ENCODE data around the gene ARL10. TPM values are rescaled to one million over a fixed set of nuclear protein-coding genes. Genes with fewer than 3 reads are reported as not detected.

The ARL10 gene, protein sequence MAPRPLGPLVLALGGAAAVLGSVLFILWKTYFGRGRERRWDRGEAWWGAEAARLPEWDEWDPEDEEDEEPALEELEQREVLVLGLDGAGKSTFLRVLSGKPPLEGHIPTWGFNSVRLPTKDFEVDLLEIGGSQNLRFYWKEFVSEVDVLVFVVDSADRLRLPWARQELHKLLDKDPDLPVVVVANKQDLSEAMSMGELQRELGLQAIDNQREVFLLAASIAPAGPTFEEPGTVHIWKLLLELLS
- 9.2 TPM for polyA plus RNA-seq (2013)

DNA sequence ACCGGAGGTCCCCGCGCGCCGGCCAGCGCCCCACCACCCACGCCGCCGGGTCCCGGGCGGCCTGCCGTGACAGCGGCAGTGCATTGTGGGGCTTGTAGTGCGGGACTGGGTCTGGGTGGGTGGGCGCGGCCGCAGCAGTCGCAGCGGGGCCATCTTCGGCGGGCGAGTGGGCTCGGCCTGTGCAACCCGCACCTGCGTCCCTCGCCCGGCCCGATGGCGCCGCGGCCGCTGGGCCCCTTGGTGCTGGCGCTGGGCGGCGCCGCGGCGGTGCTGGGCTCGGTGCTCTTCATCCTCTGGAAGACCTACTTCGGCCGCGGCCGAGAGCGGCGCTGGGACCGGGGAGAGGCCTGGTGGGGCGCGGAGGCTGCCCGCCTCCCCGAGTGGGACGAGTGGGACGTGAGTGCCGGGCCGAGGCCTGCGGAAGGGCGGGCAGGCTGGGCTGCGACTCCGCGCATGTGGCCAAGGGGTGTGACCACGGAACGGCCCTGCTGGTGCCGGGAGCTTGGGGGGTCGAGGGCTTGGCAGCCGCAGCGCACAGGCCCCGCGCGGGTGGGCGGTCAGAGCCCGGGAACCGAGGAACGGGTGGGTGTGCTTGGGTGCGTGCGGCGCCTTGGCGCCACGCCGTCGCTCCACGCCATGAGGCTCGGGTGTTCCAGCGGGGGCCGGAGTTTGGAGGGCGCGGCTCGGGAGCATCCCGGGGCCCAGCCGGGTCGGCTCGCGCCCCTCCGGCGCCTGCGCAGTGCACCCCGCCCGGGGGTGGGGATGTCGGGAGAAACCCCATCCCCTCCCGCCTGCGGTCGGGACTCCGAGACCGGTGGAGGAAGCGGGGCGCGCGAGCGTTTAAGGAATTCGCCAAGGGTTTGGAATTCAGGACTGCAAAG is at the start of gene ARL10:
Gene ARL10, plus strand, starts transcription at position 137 of the 881 bp plus-strand sequence. Its CDS starts 77 bp downstream, at position 214.
- peak; percentile 17 to 60 (median 40) for DNase-seq
- ChIA-PET POLR2A (no interaction called here), CTCF (no interaction called here)
- Histone ChIP-seq H3K36me3 (ENCODE audit: control insufficient read depth in 4 of 4, insufficient read depth in 4 of 4, low read length in 3 of 4) (peaks cover 0 to 17% (median 5%) of the 10 kb centered on the region in 4 experiments), H3K4me3 (ENCODE audit: control insufficient read depth in 1 of 7, extremely low read depth in 1 of 7, insufficient read depth in 4 of 7, low read depth in 2 of 7, low read length in 6 of 7) (peak within 1 kb of the TSS; percentile 20 to 83 (median 67)), H3K9me3 (ENCODE audit: control extremely low read depth in 1 of 5, control insufficient read depth in 4 of 5, insufficient read depth in 2 of 5, low read depth in 1 of 5, low read length in 4 of 5) (no peaks in the 10 kb centered on the region), H3K4me1 (ENCODE audit: control extremely low read depth in 1 of 4, control insufficient read depth in 4 of 4, insufficient read depth in 4 of 4, low read length in 3 of 4) (peaks cover 2 to 26% (median 23%) of the 10 kb centered on the region in 4 experiments), H3K27me3 (replicated peaks in 2 of 5; ENCODE audit: control insufficient read depth in 4 of 5, insufficient read depth in 5 of 5, low read length in 4 of 5) (peaks cover 0 to 3% (median 0%) of the 10 kb centered on the region in 5 experiments), H3K27ac (ENCODE audit: insufficient read depth in 1 of 2, low read depth in 1 of 2, low read length in 2 of 2, poor library complexity in 1 of 2, severe bottlenecking in 2 of 2) (no peak within 1 kb of the TSS)
- under 1% methylated on average over 64 of the region's 108 CpGs for WGBS (ENCODE audit: insufficient coverage)

DNA sequence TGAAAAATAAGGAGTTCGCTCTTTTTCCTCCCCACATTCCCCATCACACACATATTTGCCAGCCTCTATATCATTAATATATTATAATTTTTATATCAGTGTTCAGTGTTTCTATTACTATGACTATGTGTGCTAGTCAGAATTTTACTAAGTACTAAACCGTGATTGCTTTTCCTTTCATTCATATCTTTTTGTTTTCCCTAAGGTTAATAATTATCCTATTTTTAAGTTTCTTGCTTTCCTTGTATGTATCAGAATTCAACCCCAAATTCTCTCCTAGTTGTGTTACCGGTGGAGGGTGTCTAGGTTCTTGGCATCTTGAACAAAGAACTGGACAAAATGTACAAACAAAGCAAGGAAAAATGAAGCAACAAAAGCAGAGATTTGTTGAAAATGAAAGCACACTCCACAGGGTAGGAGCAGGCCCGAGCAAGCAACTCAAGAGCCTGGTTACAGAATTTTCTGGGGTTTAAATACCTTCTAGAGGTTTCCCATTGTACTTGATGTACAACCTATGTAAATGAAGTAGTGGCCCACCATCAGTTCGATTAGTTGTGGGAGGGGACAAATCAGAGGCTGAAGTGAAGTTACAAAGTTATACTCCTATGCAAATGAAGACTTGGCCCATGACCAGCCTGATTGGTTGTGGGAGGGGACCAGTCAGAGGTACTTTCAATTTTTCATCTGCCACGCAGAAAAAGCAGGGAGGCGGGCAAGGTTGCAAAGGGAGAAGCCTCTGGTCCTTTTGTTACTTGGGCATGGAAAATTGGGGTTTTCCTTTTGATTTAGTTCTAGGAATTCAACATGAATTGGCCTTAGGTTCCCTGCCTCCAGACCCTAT is 47.5 kb upstream of the ARL10 start:
- DNase-seq, result no peak
- no peak overlapping the region for H3K27ac ChIP-seq (ENCODE audit: insufficient read depth in 1 of 2, low read depth in 1 of 2, low read length in 2 of 2, poor library complexity in 1 of 2, severe bottlenecking in 2 of 2)
- no peaks in the 10 kb centered on the region for H3K9me3 ChIP-seq (ENCODE audit: control extremely low read depth in 1 of 5, control insufficient read depth in 4 of 5, insufficient read depth in 2 of 5, low read depth in 1 of 5, low read length in 4 of 5)
- H3K27me3 ChIP-seq (replicated peaks in 2 of 5; ENCODE audit: control insufficient read depth in 4 of 5, insufficient read depth in 5 of 5, low read length in 4 of 5), result no peaks in the 10 kb centered on the region
- no peak overlapping the region for H3K4me3 ChIP-seq (ENCODE audit: control insufficient read depth in 1 of 7, extremely low read depth in 1 of 7, insufficient read depth in 4 of 7, low read depth in 2 of 7, low read length in 6 of 7)
- ChIA-PET CTCF (no interaction called here), POLR2A (no interaction called here)
- no peaks in the 10 kb centered on the region for H3K4me1 ChIP-seq (ENCODE audit: control extremely low read depth in 1 of 4, control insufficient read depth in 4 of 4, insufficient read depth in 4 of 4, low read length in 3 of 4)
- WGBS (ENCODE audit: insufficient coverage), result 96% methylated on average over 4 of the region's 7 CpGs
- peaks cover 5 to 20% (median 13%) of the 10 kb centered on the region in 4 experiments for H3K36me3 ChIP-seq (ENCODE audit: control insufficient read depth in 4 of 4, insufficient read depth in 4 of 4, low read length in 3 of 4)

DNA sequence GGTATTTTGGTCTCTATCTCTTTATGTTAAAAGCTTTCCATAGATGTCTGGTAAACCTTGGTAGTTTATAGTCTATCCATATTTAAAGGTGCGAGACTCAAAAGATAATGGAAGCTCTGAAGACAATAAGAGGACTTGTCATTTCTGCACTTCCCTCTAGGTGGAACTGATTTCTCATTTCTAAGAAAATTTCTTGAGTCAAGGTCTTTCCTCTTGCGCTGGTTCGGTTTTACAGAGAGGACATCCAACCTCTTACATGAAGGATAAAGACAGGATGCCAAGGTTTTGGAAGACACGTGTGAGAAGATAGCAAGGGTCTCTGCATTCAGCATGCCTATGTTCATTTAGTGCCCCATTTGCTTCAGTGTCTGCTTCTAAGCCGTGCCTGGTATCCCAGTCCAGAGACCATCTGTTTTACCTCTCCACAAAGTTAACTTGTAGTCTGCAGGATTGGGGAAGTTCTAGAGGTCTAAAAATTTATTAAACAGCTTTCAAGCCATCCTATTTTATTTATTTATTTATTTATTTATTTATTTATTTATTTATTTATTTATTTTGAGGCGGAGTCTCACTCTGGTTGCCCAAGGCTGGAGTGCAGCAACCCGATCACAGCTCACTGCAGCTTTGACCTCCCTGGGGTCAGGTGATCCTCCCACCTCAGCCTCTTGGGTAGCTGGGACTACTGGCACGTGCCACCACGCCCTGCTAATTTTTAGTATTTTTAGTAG is 45.3 kb upstream of the ARL10 start:
- no peaks in the 10 kb centered on the region for H3K4me1 ChIP-seq (ENCODE audit: control extremely low read depth in 1 of 4, control insufficient read depth in 4 of 4, insufficient read depth in 4 of 4, low read length in 3 of 4)
- no peaks in the 10 kb centered on the region for H3K27me3 ChIP-seq (replicated peaks in 2 of 5; ENCODE audit: control insufficient read depth in 4 of 5, insufficient read depth in 5 of 5, low read length in 4 of 5)
- DNase-seq, result peak; percentile 7 to 31 (median 25)
- H3K4me3 ChIP-seq (ENCODE audit: control insufficient read depth in 1 of 7, extremely low read depth in 1 of 7, insufficient read depth in 4 of 7, low read depth in 2 of 7, low read length in 6 of 7), result no peak overlapping the region
- ChIA-PET POLR2A (no interaction called here), CTCF (no interaction called here)
- 96% methylated on average over 5 of the region's 9 CpGs for WGBS (ENCODE audit: insufficient coverage)
- H3K9me3 ChIP-seq (ENCODE audit: control extremely low read depth in 1 of 5, control insufficient read depth in 4 of 5, insufficient read depth in 2 of 5, low read depth in 1 of 5, low read length in 4 of 5), result no peaks in the 10 kb centered on the region
- no peak overlapping the region for H3K27ac ChIP-seq (ENCODE audit: insufficient read depth in 1 of 2, low read depth in 1 of 2, low read length in 2 of 2, poor library complexity in 1 of 2, severe bottlenecking in 2 of 2)
- H3K36me3 ChIP-seq (ENCODE audit: control insufficient read depth in 4 of 4, insufficient read depth in 4 of 4, low read length in 3 of 4), result peaks cover 8 to 31% (median 21%) of the 10 kb centered on the region in 4 experiments

DNA sequence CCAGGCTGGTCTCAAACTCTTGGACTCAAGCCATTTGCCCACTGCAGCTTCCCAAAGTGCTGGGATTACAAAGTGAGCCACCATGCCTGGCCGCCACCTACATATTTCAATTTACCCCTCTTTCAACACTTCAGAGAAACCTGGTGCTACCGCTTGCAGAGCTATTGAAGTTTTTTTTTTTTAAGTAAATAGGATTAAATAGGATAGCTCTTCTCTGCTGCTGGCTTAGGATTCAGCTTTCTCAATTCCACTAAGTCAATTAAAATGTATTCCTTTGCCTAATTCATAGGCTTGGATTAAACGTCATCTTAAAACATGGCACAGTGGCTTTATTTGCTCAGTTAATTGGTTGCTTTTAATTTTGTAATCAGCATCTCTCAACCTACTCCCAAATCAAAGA is 44.7 kb upstream of the ARL10 start:
- no peak for DNase-seq
- no peak overlapping the region for H3K27ac ChIP-seq (ENCODE audit: insufficient read depth in 1 of 2, low read depth in 1 of 2, low read length in 2 of 2, poor library complexity in 1 of 2, severe bottlenecking in 2 of 2)
- peaks cover 4 to 27% (median 18%) of the 10 kb centered on the region in 4 experiments for H3K36me3 ChIP-seq (ENCODE audit: control insufficient read depth in 4 of 4, insufficient read depth in 4 of 4, low read length in 3 of 4)
- no peaks in the 10 kb centered on the region for H3K9me3 ChIP-seq (ENCODE audit: control extremely low read depth in 1 of 5, control insufficient read depth in 4 of 5, insufficient read depth in 2 of 5, low read depth in 1 of 5, low read length in 4 of 5)
- CTCF ChIA-PET, result no interaction called here
- POLR2A ChIA-PET, result interaction anchor here (0.6 kb wide), 1 partner anchor 41 kb away, joined by 3 read pairs; no protein-coding TSS in a partner anchor
- no peaks in the 10 kb centered on the region for H3K27me3 ChIP-seq (replicated peaks in 2 of 5; ENCODE audit: control insufficient read depth in 4 of 5, insufficient read depth in 5 of 5, low read length in 4 of 5)
- no peak overlapping the region for H3K4me3 ChIP-seq (ENCODE audit: control insufficient read depth in 1 of 7, extremely low read depth in 1 of 7, insufficient read depth in 4 of 7, low read depth in 2 of 7, low read length in 6 of 7)
- no peaks in the 10 kb centered on the region for H3K4me1 ChIP-seq (ENCODE audit: control extremely low read depth in 1 of 4, control insufficient read depth in 4 of 4, insufficient read depth in 4 of 4, low read length in 3 of 4)
- no CpG with 5 or more reads among the region's 3 CpGs for WGBS (ENCODE audit: insufficient coverage)

DNA sequence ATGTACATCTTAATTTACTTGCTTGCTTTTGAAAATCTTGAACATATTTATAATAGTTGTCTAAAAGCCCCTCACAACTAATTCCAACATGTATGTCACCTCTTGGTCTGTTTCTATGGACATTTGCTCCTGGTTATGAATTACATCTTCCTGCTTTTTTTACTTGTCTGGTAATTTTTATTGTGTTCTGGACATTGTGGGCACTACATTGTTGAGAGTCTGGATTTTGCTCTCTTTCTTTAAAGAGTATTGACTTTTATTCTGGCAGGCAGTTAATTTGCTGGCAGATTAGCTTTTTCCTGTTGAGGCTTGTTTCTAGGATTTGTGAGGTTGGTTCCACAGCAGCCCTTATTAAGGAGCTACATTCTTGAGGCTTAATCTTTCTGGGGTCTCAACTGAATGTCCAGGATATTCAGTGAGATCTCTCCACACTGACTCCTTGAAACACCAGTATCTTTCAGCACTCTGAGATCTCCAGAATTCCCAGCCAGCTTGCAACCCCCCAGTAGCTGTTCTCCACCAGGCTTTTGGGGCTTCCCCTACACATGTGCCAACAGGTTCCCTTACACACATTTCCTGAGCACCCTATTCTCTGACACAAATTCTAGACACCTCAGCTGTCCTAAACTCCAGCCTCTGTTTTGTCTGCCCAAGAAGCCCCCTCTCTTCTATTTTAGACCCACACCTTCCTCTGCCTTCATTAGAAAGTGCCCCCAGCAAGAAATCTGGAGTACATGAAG is 31.1 kb upstream of the ARL10 start:
- CTCF ChIA-PET, result no interaction called here
- Histone ChIP-seq H3K36me3 (ENCODE audit: control insufficient read depth in 4 of 4, insufficient read depth in 4 of 4, low read length in 3 of 4) (peaks cover 2 to 34% (median 17%) of the 10 kb centered on the region in 4 experiments), H3K9me3 (ENCODE audit: control extremely low read depth in 1 of 5, control insufficient read depth in 4 of 5, insufficient read depth in 2 of 5, low read depth in 1 of 5, low read length in 4 of 5) (peaks cover 0 to 13% (median 5%) of the 10 kb centered on the region in 5 experiments), H3K27ac (ENCODE audit: insufficient read depth in 1 of 2, low read depth in 1 of 2, low read length in 2 of 2, poor library complexity in 1 of 2, severe bottlenecking in 2 of 2) (no peak overlapping the region), H3K4me1 (ENCODE audit: control extremely low read depth in 1 of 4, control insufficient read depth in 4 of 4, insufficient read depth in 4 of 4, low read length in 3 of 4) (no peaks in the 10 kb centered on the region), H3K27me3 (replicated peaks in 2 of 5; ENCODE audit: control insufficient read depth in 4 of 5, insufficient read depth in 5 of 5, low read length in 4 of 5) (no peaks in the 10 kb centered on the region), H3K4me3 (ENCODE audit: control insufficient read depth in 1 of 7, extremely low read depth in 1 of 7, insufficient read depth in 4 of 7, low read depth in 2 of 7, low read length in 6 of 7) (peak overlapping the region in 1 of 7 experiments; percentile 42)
- POLR2A ChIA-PET, result no interaction called here
- DNase-seq, result no peak

DNA sequence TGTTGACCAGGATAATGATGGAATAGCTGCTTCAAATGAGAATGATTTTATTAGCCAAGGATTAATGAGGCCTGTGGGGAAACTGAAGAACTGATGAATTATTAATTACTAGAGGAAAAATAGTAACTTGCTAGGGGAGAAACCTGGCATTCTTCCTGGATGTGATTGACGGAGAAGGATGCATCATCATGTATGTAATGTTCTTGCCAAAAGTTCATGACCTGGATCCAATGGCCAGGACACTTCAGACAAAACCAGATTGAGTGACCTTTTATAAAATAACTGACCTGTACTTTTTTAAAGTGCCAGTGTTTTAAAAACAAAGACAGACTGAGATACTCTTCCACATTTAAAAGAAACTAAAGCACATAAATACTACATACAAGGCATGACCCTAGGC is 27.4 kb upstream of the ARL10 start:
- Histone ChIP-seq H3K4me1 (ENCODE audit: control extremely low read depth in 1 of 4, control insufficient read depth in 4 of 4, insufficient read depth in 4 of 4, low read length in 3 of 4) (no peaks in the 10 kb centered on the region), H3K4me3 (ENCODE audit: control insufficient read depth in 1 of 7, extremely low read depth in 1 of 7, insufficient read depth in 4 of 7, low read depth in 2 of 7, low read length in 6 of 7) (no peak overlapping the region), H3K27me3 (replicated peaks in 2 of 5; ENCODE audit: control insufficient read depth in 4 of 5, insufficient read depth in 5 of 5, low read length in 4 of 5) (no peaks in the 10 kb centered on the region), H3K27ac (ENCODE audit: insufficient read depth in 1 of 2, low read depth in 1 of 2, low read length in 2 of 2, poor library complexity in 1 of 2, severe bottlenecking in 2 of 2) (no peak overlapping the region), H3K36me3 (ENCODE audit: control insufficient read depth in 4 of 4, insufficient read depth in 4 of 4, low read length in 3 of 4) (peaks cover 3 to 40% (median 23%) of the 10 kb centered on the region in 4 experiments), H3K9me3 (ENCODE audit: control extremely low read depth in 1 of 5, control insufficient read depth in 4 of 5, insufficient read depth in 2 of 5, low read depth in 1 of 5, low read length in 4 of 5) (peaks cover 0 to 13% (median 5%) of the 10 kb centered on the region in 5 experiments)
- CTCF ChIA-PET, result no interaction called here
- WGBS (ENCODE audit: insufficient coverage), result 100% methylated on average over 1 of the region's 1 CpG
- POLR2A ChIA-PET, result no interaction called here
- no peak for DNase-seq
